Skeletal muscle tissue (tissue), 5 donors: Measurements from ENCODE around the gene EI24. TPM values are rescaled to one million over a fixed set of nuclear protein-coding genes. Genes with fewer than 3 reads are reported as not detected.
A peak's percentile ranks its signal among the peaks of the same experiment; 100 is the strongest.

Experiments
- H3K27ac ChIP-seq: one replicate; pipeline ENCODE4 v1.7.0; 2013; ENCODE audit warnings: mild to moderate bottlenecking, low read depth, low read length, inconsistent platforms
- H3K27me3 ChIP-seq, 3 donors: one replicate each; pipeline ENCODE4 v1.7.0; 2013; ENCODE audit warnings: low read length in 3 of 3; ENCODE audit not compliant: control insufficient read depth in 3 of 3, insufficient read depth in 3 of 3
- H3K36me3 ChIP-seq, 3 donors: one replicate each; pipeline ENCODE4 v1.7.0; 2013; ENCODE audit warnings: low read length in 3 of 3; ENCODE audit not compliant: control insufficient read depth in 3 of 3, insufficient read depth in 3 of 3
- H3K4me1 ChIP-seq, 3 donors: one replicate each; pipeline ENCODE4 v1.7.0; 2013; ENCODE audit warnings: low read length in 3 of 3, mild to moderate bottlenecking in 3 of 3; ENCODE audit not compliant: control insufficient read depth in 3 of 3, insufficient read depth in 3 of 3
- H3K4me3 ChIP-seq, 3 donors: one replicate each; pipeline ENCODE4 v1.7.0; 2013; ENCODE audit warnings: low read length in 3 of 3
- H3K9ac ChIP-seq, 3 donors: one replicate each; pipeline ENCODE4 v1.7.0; 2013; ENCODE audit warnings: low read length in 3 of 3, mild to moderate bottlenecking in 3 of 3, moderate library complexity in 2 of 3, low read depth in 1 of 3
- H3K9me3 ChIP-seq, 3 donors: one replicate each; pipeline ENCODE4 v1.7.0; 2013; ENCODE audit warnings: low read length in 3 of 3; ENCODE audit not compliant: control insufficient read depth in 3 of 3
- small RNA-seq: library from RNA; depleted of rRNA; stranded (forward); fragments of <200 nt; gene quantifications from one replicate; pipeline ENCODE3, GENCODE V24; 2014
- total RNA-seq: library from RNA; depleted of rRNA; stranded (reverse); fragments of >200 nt; gene quantifications from one replicate; pipeline ENCODE4 v1.2.3, GENCODE V29; 2014
- donor health status: Osteomylitis.

The EI24 gene
- total RNA-seq, 1 donor from 2014 or later, result 90.8 TPM

- peaks cover 19 to 40% (median 36%) of the 10 kb centered on the region in 3 donors for H3K36me3 ChIP-seq
Observed at GRCh38 chr11:125623064-125623463, 53.8 kb downstream of the EI24 start.

DNA sequence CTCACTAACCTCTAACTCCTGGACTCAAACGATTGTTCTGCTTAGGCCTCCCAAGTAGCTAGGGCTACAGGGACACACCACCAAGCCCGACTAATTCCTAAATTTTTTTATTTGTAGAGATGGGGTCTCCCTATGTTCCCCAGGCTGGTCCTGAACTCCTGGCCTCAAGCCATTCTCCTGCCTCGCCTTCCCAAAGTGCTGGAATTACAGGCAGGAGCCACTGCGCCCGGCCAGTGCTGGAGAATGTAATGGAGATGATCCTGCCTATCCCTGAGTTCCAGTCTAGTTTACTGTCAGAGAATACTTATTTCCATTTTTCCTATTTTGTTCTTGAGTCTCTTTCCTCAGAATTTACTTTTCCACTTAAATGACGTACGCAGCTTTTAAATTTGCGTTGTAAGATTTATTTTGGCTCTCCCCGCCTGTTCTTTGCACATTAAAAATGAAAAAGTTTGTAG, 55.5 kb downstream of the EI24 start, which contains the start of gene CHEK1:
Gene CHEK1 (plus strand): TSS at position 408 of the 458 bp plus-strand sequence. CDS start 1,606 bp downstream, outside the sequence.
- peak within 1 kb of the TSS; percentile 91 to 95 (median 94) for H3K9ac ChIP-seq
- H3K27me3 ChIP-seq, result no peaks in the 10 kb centered on the region
- no peaks in the 10 kb centered on the region for H3K9me3 ChIP-seq
- peak within 1 kb of the TSS; percentile 95 to 96 (median 95) for H3K4me3 ChIP-seq
- peaks cover 10 to 25% (median 19%) of the 10 kb centered on the region in 3 donors for H3K36me3 ChIP-seq
- H3K4me1 ChIP-seq, result peaks cover 15 to 20% (median 17%) of the 10 kb centered on the region in 3 donors
- H3K27ac ChIP-seq, result peak within 1 kb of the TSS; percentile 89

More at GRCh38 chr11:125623064-125623463, 53.8 kb downstream of the EI24 start:
- H3K4me3 ChIP-seq, result no peak overlapping the region
- H3K4me1 ChIP-seq, result peaks cover 15 to 20% (median 17%) of the 10 kb centered on the region in 3 donors
- H3K9me3 ChIP-seq, result no peaks in the 10 kb centered on the region
- no peak overlapping the region for H3K27ac ChIP-seq
- H3K9ac ChIP-seq, result no peak overlapping the region
- no peaks in the 10 kb centered on the region for H3K27me3 ChIP-seq

GRCh38 chr11:125625225-125625629, 56.0 kb downstream of the EI24 start:
- Histone ChIP-seq H3K36me3 (peaks cover 7 to 20% (median 15%) of the 10 kb centered on the region in 3 donors), H3K9ac (peak overlapping the region; percentile 91 to 95 (median 94)), H3K9me3 (no peaks in the 10 kb centered on the region), H3K4me3 (peak overlapping the region; percentile 95 to 96 (median 95)), H3K27ac (peak overlapping the region; percentile 89), H3K27me3 (no peaks in the 10 kb centered on the region), H3K4me1 (peaks cover 15 to 20% (median 17%) of the 10 kb centered on the region in 3 donors)

DNA sequence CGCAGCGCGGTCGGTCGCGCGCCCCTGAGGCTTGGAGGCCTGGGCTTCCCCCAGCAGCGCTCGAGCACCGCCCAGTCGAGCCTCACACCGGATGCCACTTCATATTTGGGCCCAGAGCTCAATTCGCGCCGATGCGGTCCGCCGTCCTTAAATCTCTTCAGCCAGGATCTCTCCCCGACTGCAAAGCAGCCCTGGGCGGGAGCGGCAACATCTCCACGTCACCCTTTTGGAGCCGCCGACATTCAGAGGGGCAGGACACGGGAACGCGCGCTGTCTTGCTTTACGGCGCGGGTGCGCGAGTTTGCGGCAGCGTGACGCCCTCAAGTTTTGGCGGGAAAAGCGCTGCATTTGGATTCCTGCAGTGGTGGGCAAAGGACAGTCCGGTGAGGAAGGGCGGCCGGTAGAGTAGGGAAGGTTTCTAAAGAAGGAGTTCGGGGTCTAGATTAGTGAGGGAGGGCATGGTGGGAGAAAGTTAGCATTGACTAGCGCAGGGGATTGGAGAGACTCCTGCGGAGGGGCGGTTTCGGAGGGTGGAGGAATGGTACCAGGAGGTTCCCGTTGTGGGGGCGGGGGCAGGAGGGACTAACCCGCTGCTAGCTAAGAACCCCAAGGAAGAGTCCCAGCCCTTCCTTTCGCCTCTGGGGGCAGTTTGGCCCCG, 56.5 kb downstream of the EI24 start:
- H3K9me3 ChIP-seq, result no peaks in the 10 kb centered on the region
- H3K27ac ChIP-seq, result peak overlapping the region; percentile 89
- H3K4me3 ChIP-seq, result peak overlapping the region; percentile 95 to 96 (median 95)
- H3K36me3 ChIP-seq, result peaks cover 3 to 15% (median 11%) of the 10 kb centered on the region in 3 donors
- peak overlapping the region; percentile 91 to 95 (median 94) for H3K9ac ChIP-seq
- H3K27me3 ChIP-seq, result no peaks in the 10 kb centered on the region
- H3K4me1 ChIP-seq, result peaks cover 15 to 20% (median 17%) of the 10 kb centered on the region in 3 donors

- Histone ChIP-seq H3K4me1 (peaks cover 15 to 20% (median 17%) of the 10 kb centered on the region in 3 donors), H3K4me3 (peak overlapping the region; percentile 95 to 96 (median 95)), H3K27me3 (no peaks in the 10 kb centered on the region), H3K9ac (peak overlapping the region; percentile 91 to 95 (median 94)), H3K9me3 (no peaks in the 10 kb centered on the region), H3K27ac (peak overlapping the region; percentile 89), H3K36me3 (peaks cover 0 to 8% (median 5%) of the 10 kb centered on the region in 3 donors)
Observed at GRCh38 chr11:125626288-125626950, 57.1 kb downstream of the EI24 start.

DNA sequence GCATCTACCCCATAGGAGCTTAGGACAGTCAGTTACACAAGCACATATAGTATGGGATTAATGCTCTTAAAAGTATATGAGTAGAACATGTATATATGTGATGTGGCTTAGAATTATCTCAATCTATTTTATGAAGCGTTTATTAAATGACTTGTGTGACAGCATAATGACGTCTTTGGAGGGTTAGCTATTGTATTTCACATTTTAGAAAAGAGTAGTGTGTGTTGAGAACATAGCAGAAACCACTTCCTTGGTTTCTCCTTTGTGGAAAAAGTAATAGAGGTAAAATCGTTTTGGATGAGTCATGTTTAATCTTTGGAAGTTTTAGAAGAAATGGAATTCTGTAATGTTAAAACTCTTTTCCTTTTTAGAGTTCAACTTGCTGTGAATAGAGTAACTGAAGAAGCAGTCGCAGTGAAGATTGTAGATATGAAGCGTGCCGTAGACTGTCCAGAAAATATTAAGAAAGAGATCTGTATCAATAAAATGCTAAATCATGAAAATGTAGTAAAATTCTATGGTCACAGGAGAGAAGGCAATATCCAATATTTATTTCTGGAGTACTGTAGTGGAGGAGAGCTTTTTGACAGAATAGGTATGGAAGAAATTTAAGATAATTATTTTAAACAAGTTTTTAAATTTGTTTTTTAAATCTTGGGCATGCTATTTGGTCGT, 58.1 kb downstream of the EI24 start:
- Histone ChIP-seq H3K27ac (no peak overlapping the region), H3K9me3 (no peaks in the 10 kb centered on the region), H3K4me3 (no peak overlapping the region), H3K9ac (no peak overlapping the region), H3K36me3 (peaks cover 0 to 3% (median 0%) of the 10 kb centered on the region in 3 donors), H3K27me3 (no peaks in the 10 kb centered on the region), H3K4me1 (peaks cover 15 to 20% (median 17%) of the 10 kb centered on the region in 3 donors)

Small RNA genes within 50 kb of the gene (small RNA-seq; reads per million reads assigned to genes)
- not detected for gene RNU6-1156P

Other genes with a start within 250 kb of the EI24 start
- gene FEZ1, start 73.2 kb upstream of the EI24 start, total RNA-seq, result 9.9 TPM
- gene STT3A, start 23.4 kb downstream of the EI24 start, total RNA-seq, result 129 TPM
- gene CHEK1, start 55.7 kb downstream of the EI24 start, total RNA-seq, result 9.4 TPM
- gene ACRV1, start 111.4 kb downstream of the EI24 start, total RNA-seq, result 0.52 TPM
- not detected for gene PATE1, start 176.8 kb downstream of the EI24 start, total RNA-seq
- not detected for gene PATE2, start 209.4 kb downstream of the EI24 start, total RNA-seq
- gene PATE3, start 218.7 kb downstream of the EI24 start, total RNA-seq, result not detected